Measurements from ENCODE around the gene MED13. TPM values are rescaled to one million over a fixed set of nuclear protein-coding genes. Genes with fewer than 3 reads are reported as not detected.

MED13 gene
- total RNA-seq, 1 experiment from 2014 or later: 60.7 TPM

GRCh38 chr17:62048262-62048661, 16.8 kb downstream of the MED13 start:
- no peak overlapping the region for H2BK5ac ChIP-seq (ENCODE audit: insufficient read length, low read length)
- no peak overlapping the region for H3K14ac ChIP-seq (ENCODE audit: insufficient read depth, low read length)
- H3K4ac ChIP-seq (ENCODE audit: low read depth, low read length): no peak overlapping the region
- H2BK120ac ChIP-seq (ENCODE audit: low read depth, low read length, poor library complexity, severe bottlenecking): no peak overlapping the region
- H3K56ac ChIP-seq (ENCODE audit: insufficient read length, low read depth, low read length): no peak overlapping the region
- no peak overlapping the region for H2BK20ac ChIP-seq (ENCODE audit: low read depth, low read length, poor library complexity, severe bottlenecking)
- no peaks in the 10 kb centered on the region for H3K27me3 Mint-ChIP-seq (ENCODE audit: low read depth)
- no peak overlapping the region for H3K18ac ChIP-seq (ENCODE audit: insufficient read length, low read depth, low read length)
- peaks cover 27 to 74% (median 60%) of the 10 kb centered on the region in 3 experiments; a peak in 6 of 7 replicates for H3K36me3 Mint-ChIP-seq (ENCODE audit: insufficient read depth in 1 of 3, low read depth in 3 of 3)
- H4K91ac ChIP-seq (ENCODE audit: insufficient read length, low read depth, low read length): no peak overlapping the region
- no CpG with 5 or more reads among the region's 2 CpGs for WGBS (ENCODE audit: extremely low coverage, insufficient read length, low lambda C conversion rate)
- H2AK5ac ChIP-seq (ENCODE audit: insufficient read length, low read length): no peak overlapping the region
- no peaks in the 10 kb centered on the region for H3K4me1 Mint-ChIP-seq
- no peaks in the 10 kb centered on the region for H3K23me2 ChIP-seq (ENCODE audit: insufficient read length, low read depth, low read length, poor library complexity, severe bottlenecking)
- H3K9me3 ChIP-seq (ENCODE audit: control insufficient read depth, low read depth, low read length): no peaks in the 10 kb centered on the region
- no peak overlapping the region for H3K23ac ChIP-seq (ENCODE audit: insufficient read length, low read depth, low read length)
- no peak overlapping the region for H2BK15ac ChIP-seq (ENCODE audit: low read depth, low read length)
- no peaks in the 10 kb centered on the region; the same call in 1 of the 2 replicates for H3K79me2 ChIP-seq (ENCODE audit: insufficient read depth, low read length)
- no peak overlapping the region for H4K8ac ChIP-seq (replicated peaks; ENCODE audit: insufficient read length, low read depth, low read length)
- DNase-seq: no peak
- no peak overlapping the region for H2AFZ ChIP-seq (ENCODE audit: low read length)
- H4K20me1 ChIP-seq (ENCODE audit: control insufficient read depth, insufficient read depth, insufficient read length): no peaks in the 10 kb centered on the region
- H3K79me1 ChIP-seq (ENCODE audit: insufficient read depth, low read depth, low read length, poor library complexity, severe bottlenecking): peaks cover 3% of the 10 kb centered on the region
- no peak overlapping the region for H3K27ac ChIP-seq (ENCODE audit: insufficient read length, low read depth, low read length)
- no peaks in the 10 kb centered on the region for H3K27me3 ChIP-seq (ENCODE audit: insufficient read depth, low read length)
- no peak overlapping the region for H3K4me3 Mint-ChIP-seq
- H3T11ph ChIP-seq (ENCODE audit: low read length): no peak overlapping the region
- no peak for TF ChIP-seq CTCF (conservative IDR thresholded peaks at IDR 0.05)
- no peaks in the 10 kb centered on the region for H3K4me1 ChIP-seq (ENCODE audit: insufficient read depth, low read length)
- no peak overlapping the region for H3K27ac Mint-ChIP-seq
- no peak overlapping the region for H4K5ac ChIP-seq (ENCODE audit: insufficient read length, low read depth, low read length)
- H2BK12ac ChIP-seq (ENCODE audit: insufficient read length, low read depth, low read length): no peak overlapping the region
- no peaks in the 10 kb centered on the region for H3K9me3 Mint-ChIP-seq
- H3K4me2 ChIP-seq (ENCODE audit: insufficient read depth, insufficient read length, low read length): no peak overlapping the region
- no peak overlapping the region for H3K9ac ChIP-seq (ENCODE audit: extremely low read depth, insufficient read length, low read length)

Measured in H9 (cell line).